Measurements from ENCODE around the gene TAOK1.
"Not testable (repeated sequence)": the region's sequence is repeated elsewhere in the genome, so short reads cannot be mapped to it uniquely, and the experiment has no call there.

Gene TAOK1

DNA sequence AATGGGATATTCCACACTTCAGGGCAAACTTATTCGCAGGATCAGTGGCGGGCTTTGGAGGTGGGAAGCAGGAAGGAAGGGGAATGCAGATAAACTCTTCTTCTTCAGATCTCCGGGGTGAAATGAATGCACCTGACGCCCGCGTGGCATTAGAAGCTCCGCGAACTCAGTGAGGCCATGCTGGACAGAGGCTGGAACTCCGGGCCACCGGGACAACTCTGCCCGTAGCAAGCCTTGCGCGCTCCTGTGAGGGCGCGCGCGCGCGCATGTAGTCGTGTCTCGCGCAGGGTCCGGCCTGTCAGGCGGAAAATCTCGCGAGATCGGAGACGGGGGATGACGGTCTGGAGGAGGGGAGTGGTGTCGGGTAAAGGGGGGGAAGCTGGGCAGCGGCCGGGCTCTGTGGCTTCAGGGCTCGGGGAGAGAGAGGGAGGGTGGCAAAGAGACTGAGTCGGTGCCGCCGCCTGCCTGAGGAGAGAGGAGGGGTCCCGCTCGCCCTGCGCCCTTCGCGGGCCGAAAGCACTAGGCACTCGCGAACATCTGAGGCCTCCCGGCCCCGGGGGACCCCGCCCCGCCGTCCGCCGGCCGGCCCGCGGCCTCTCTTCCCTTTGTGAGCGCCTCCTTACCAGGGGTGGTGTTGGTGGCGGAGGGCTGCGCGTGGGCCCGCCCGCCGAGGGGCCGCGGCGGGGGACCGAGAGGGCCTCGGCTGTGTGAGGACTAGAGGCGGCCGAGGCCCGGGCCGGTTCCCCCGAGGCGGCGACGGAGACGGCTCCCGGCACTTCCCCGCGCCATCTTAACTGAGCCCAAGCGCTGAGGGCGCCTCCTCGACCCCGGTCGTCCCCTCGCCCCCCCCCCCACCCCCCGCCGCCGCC, at the start of gene TAOK1:
TAOK1 (plus strand) TSS at position 382 of the 869 bp plus-strand sequence. CDS start 61,186 bp downstream, outside the sequence.
- peak; percentile 96 for DNase-seq

DNA sequence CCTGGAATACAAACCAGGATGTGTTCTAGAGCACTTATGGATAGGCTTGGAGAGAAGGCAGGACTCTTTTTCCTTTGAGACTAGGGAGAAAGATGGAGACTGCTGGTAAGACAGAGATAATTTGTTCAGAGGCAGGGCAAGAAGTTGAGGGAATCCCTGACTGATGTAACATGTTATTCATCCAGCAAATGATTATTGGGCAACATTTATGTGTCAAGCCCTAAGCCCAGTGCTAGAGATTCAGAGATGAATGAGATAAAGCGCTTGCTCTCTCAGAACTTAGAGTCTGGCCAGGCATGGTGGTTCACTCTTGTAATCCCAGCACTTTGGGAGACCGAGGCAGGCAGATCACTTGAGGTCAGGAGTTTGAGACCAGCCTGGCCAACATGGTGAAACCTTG, 48.4 kb upstream of the TAOK1 start:
- DNase-seq: no peak

DNA sequence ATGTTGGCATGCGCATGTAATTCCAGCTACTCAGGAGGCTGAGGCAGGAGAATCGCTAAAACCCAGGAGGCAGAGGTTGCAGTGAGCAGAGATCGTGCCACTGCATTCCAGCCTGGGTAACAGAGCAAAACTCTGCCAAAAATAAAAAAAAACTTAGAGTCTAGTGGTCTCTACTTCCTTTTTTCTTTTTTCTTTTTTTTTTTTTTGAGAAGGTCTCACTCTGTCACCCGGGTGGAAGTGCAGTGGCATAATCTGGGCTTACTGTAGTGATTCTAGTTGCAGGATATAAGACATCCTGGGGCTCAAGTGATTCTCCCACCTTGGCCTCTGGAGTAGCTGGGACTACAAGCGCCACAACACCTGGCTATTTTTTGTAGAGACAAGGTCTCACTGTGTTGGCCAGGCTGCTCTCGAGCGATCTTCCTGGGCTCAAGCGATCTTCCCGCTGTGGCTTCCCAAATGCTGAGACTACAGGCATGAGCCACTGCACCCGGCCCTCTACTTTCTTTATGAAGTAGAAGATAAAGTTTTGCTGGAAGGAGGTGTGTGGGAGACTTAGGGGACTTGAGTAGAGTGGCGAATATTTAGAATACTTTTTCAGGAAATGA, 47.9 kb upstream of the TAOK1 start:
- no peak for DNase-seq

DNA sequence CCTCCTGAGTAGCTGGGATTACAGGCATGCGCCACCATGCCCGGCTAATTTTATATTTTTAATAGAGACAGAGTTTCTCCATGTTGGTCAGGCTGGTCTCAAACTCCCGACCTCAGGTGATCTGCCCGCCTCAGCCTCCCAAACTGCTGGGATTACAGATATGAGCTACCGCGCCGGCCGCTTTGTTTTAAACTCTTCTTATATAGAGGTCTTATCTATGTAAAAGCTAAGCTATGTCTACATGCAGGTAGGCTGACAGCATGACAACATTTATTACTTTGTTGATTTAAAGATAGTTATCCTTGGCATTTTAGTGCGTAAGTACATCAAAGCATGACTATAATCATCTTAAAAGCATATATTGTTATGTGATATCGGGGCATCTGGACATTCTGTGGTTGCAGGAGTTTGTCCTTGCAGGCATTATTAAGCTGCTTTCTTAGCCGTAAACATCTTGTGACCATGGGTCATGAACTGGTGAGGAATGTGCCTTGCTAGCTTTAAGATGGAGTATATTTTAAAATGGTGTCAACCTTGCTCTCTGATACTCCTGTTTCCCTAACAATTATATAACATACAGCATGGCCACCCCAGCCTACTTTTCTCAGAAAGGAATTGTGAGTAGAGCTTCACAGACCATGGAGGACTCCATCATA, 45.8 kb upstream of the TAOK1 start:
- DNase-seq: no peak

DNA sequence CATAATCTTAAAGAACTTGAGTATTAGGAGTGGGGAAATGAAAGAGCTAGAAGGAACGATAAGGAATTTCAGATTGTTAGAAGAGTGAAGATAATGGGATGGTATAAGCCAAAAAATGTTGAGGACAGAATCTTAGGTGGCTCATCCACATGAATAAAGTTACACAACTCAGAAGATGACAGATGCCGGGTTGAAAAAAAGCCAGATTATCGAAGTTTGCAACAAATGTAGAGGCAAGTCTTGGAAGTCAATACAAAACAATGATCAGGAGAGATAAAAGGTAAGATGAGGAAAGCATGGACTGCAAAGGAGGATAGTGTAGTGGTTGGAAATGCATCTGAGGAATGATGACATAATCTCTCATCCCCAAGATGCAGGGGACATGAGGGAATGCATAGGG, 45.1 kb upstream of the TAOK1 start:
- DNase-seq: no peak

DNA sequence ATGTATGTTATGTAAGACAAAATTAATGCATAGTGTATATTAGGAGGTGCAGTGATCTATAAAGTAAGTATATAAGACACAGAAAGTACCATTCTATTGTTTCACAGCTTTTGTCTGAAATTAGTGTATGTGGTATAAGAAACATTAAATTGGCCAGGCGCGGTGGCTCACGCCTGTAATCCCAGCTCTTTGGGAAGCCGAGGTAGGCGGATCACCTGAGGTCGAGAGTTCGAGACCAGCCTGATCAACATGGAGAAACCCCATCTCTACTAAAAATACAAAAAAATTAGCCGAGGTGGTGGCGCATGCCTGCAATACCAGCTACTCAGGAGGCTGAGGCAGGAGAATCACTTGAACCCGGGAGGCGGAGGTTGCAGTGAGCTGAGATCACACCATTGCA, 44.7 kb upstream of the TAOK1 start:
- DNase-seq: not testable (repeated sequence)

DNA sequence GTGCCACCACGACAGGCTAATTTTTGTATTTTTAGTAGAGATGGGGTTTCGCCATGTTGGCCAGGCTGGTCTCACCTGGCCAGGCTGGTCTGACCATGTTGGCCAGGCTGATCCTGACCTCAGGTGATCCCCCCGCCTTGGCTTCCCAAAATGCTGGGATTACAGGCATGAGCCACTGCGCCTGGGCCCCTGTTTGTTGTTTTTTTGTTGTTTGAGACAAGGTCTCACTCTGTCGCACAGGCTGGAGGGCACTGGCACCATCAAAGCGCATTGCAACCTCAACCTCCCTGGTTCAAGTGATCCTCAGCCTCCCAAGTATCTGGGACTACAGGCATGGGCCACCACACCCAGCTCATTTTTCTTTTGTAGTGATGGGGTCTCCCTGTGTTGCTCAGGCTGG, 43.7 kb upstream of the TAOK1 start:
- no peak for DNase-seq

DNA sequence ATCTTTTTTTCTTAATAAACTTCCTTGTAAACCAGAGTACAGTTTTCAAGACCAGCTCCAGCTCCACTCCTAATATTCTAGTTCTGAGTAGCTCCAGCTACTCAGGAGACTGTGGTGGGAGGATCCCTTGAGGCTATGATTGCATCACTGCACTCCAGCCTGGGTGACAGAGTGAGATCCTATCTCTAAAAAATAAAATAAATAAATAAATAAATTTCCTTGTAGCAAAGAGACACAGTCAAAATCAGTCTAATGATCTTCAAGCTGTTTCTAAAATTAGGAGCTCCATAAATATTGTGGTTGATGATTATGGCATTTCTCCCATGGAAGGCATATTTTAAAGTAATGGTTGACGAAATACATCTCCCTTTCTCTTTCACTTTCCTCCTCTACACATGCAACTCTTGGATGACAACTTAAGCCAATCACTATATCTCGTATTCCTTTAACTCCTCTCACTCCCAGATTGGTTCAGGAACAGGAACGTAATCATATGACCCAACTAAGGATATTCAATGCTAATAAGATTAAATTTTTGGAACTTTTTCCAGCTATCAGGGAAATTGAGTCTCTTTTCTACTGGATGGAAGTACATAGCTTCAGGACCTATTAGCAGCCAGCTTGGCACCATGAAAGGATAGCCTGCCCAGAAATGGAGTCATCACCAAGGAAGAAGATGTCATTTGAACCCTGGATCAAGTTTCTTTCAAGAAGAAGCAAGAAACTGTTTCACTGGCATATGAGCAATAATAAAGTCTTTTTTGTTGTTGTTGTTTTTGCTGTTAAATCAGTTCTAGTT, 42.1 kb upstream of the TAOK1 start:
- DNase-seq: no peak

DNA sequence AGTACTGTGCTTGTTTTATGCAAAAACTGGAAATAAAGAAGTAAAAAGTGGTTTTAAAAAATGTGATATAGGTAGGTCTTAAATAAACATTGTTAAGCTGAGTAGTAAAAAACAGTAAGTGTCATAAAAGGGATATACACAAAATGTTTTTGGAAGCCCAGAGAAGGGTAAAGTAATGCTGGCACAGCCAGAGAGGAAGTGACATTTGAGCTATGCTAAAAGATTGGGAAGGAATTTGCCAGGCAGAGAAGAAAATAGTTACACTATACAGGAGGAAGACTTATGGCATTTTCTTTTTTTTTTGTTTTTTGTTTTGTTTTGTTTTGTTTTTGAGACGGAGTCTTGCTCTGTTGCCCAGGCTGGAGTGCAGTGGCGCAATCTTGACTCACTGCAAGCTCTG, 40.8 kb upstream of the TAOK1 start:
- no peak for DNase-seq

DNA sequence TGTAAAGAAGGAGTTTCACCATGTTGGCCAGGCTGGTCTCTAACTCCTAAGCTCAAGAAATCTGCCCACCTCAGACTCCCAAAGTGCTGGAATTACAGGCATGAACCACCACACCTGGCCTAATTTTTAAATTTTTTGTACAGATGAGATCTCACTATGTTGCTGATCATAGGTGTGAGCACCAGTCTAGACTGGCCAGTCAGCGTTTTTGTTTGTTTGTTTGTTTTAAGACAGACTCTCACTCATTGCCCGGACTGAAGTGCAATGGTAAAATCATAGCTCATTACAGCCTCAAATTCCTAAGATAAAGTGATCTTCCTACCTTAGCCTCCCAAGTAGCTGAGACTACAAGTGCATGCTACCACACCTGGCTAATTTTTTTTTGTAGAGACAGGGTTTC, 38.0 kb upstream of the TAOK1 start:
- DNase-seq: no peak

DNA sequence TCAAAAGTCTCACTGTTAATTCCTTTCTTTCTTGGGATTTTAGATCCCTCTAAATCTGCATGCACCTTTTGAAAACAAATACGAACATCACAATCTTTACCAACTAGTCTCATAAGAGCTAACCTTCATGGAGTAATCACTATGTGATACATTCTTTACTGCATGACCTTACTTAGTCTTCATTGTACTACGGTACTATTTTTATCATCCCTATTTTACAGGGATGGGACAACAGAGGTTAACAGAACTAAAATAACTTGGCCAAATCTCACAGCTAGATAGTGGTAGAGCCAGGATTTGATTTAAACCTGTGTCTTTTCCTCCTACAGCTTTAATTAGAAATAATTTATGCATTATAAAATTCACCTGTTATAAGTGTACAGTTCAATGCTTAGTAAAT, 32.9 kb upstream of the TAOK1 start:
- DNase-seq: no peak

DNA sequence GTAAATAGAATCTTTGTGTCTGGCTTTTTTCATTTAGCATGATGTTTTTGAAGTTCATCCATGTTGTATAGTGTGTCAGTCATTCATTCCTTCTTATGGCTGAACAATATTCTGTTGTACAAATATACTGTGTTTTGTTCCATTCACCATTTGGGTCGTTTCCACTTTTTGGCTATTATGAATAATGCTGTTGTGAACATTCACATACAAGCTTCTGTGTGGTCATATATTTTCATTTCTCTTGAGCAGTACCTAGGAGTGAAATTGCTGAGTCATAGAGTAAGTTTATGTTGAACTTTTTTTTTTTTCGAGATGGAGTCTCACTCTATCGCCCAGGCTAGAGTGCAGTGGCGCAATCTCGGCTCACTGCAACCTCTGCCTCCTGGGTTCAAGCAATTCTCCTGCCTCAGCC, 32.3 kb upstream of the TAOK1 start:
- DNase-seq: no peak

DNA sequence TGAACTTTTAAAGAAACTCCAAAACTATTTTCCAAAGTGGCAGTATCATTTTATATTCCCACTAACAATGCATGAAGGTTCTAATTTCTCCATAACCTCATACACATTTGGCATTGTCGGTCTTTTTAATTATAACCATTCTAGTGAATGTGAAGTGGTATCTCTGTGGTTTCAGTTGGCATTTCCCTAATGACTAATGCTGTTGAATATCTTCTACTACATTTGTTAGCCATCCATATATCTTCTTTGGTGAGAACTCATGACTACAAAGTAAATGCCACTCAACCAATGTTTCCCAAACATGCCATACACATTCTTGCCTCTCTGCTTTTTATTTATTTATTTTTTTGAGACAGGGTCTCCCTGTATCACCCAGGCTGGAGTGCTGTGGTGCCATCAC, 31.7 kb upstream of the TAOK1 start:
- DNase-seq: no peak

DNA sequence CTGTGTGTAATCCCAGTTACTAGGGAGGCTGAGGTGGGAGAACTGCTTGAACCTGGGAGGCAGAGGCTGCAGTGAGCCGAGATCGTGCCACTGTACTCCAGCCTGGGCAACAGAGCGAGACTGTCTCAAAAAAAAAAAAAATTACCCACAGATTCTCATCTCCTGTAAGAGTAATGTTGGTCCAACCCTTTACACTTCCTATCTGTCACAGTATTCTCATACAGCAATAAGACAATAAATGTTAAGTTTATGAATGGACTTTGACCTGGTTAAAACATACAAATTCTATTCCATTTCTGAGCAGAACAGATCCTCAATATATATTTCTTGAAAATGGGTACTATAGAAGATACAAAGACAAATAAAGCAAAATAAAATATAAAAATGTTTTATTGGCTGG, 30.4 kb upstream of the TAOK1 start:
- DNase-seq: no peak

DNA sequence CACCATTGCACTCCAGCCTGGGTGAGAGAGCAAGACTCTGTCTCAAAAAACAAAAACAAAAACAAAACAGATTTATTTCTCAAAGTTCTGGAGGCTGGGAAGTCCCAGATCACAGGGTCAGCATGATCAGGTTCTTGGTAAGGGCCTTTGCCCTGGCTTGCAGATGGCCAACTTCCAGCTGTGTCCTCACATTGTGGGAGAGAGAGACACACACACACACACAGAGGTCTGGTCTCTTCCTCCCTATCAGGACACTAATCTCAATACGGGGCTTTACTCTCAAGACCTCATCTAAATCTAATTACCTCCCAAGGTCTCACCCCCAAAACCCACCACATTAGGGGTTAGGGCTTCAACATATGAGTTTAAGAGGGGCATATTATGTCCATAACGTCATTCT, 26.4 kb upstream of the TAOK1 start:
- DNase-seq: no peak

DNA sequence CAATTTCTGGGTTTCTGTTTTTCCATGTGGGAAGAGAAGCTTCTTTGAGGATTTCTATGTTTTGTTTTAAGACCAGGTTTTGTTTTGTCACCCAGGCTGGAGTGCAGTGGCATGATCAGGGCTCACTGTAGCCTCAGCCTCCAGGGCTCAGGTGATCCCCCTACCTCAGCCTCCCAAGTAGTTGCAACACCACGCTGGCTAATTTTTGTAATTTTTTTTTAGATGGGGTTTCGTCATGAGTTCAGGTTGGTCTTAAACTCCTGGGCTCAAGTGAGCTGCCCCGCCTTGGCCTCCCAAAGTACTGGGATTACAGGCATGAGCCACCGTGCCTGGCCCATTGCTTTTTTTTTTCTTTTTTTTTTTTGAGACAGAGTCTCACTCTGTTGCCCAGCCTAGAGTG, 25.5 kb upstream of the TAOK1 start:
- DNase-seq: no peak

DNA sequence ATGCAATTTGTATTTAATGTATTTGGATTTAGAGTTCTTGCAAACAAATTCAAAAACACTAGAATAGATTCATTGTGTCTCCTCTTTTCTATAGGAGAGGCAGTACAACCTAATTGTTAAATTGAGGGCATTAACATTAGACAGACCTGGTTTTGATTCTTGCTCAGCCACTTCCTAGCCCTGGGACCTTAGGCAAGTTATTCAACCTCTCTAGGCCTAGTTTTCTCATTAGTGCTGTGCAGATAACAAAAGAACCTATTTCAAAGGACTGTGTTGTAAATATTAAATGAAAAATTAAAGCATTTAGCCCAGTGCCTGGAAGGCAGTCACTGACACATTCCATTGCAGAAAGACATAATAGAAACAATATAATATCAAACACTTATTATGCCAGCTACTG, 22.0 kb upstream of the TAOK1 start:
- DNase-seq: no peak

DNA sequence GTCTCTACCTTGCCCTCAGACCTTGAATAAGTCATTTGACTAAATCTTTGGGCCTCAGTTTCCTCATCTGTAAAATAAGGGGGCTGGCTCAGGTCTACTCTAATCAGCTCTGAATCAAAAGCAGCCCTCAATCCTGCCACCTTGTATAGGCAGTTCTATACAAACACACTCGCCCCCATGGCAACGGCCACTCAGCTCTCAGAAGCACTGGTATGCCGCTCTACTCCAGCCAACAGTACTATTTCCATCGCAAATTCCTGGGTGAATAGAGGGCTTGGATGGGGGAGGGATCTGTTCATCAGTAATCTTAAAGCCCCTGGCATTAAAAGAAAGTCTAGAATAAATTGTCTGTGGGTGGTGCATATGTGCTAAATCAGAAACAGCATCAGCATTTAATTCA, 21.2 kb upstream of the TAOK1 start:
- no peak for DNase-seq

DNA sequence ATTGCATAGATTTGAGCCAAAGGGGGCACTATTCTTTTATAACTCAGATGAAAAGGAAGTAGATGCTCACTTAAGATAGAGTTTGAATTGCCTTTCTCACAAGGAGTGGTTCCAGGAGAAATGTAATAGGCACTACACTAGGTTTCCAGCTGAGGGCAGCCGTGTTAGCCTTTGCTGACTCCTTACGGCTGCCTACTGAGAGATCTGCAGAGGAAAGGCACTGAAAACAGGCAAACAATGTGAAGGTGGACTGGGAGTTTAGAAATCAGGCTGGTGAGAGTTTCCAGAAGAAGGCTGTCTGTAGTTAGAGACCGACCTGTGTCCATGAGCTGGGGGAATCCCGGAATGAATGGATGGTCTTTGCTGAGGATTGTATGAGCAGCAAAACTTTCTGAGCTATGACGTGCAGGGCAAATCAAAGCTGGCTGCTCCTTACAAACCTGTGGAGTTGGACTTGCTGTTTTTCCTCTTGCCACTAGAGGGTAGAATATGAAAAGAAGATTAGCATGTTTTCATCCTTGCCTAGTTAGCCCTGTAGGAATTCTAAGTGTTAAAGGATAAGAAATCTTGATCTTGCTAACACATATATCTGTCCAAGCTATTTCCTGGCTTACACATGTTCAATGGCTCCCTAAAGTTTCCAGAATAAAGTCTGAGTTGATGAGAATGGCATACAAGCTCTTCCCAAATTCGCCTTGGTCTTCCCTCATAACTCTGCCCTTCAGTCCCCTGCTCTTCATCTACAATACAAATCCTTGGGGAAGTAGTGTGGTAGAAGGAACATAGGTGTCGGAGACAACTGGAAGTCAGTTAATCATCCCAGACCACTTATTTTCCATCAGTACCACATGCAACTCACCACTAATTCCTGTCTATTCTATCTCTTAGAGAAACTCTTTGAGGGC, 20.1 kb upstream of the TAOK1 start:
- DNase-seq: peak; percentile 55

DNA sequence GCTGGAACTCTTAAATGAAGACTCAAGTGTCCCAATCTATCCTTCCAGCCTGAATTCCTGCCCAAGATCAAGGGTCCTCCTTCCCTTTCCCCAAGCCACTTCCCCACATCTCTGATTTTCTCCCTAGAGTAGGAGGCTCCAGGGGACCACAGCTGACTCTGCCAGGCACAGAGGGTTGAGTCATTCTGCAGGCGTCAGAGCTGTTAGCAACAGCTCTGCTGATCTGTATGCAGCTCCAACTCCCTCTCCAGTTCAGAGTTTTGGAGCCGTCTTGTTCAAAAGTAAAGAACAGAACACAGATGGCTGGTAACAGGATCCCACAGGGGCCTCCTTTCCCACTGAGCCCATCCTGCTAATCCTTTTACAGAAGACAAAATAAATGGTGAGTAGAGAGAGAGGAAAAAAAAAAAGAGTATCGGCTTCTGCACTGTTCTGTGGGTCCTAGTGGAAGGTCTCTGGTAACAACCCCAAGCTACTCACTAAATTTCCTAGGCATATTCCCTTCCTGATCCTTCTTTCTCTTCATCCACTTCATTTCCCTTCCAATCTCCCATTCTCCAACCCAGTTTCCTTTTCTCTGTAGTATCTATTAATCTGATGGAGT, 13.4 kb upstream of the TAOK1 start:
- DNase-seq: no peak

DNA sequence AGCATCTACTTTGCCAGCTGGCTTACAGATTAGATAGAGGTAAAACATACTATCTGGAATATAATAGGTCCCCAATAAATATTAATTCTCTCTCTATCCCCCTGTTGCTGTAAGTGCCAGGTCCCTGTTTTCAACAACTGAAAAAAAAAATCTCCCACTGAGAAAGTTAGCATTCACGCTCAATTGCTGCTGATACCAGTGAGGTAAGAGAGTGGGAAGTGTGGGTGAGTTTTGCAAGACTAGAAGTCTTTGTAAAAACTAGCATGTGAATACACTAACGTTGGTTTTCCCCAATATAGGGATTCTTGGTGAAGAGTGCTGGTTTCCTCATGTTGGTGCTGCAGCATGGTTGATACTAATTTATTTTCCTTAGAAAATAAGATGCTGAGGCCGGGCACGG, 11.7 kb upstream of the TAOK1 start:
- DNase-seq: no peak
